Stimulated activated naive CD8-positive, alpha-beta T cell treated with anti-CD3 and anti-CD28 coated beads, Interleukin-15, Interleukin-2, amounts not matched to agents 100 ng/mL and 50 ng/mL, for 24 hours (primary cell): ENCODE data around the gene CCM2.
"Not testable (repeated sequence)": the region's sequence is repeated elsewhere in the genome, so short reads cannot be mapped to it uniquely, and the experiment has no call there.

Experiments used
- H3K27ac Mint-ChIP-seq: one replicate; pipeline ENCODE4 v1.8.0; 2021; ENCODE audit warnings: mild to moderate bottlenecking, mixed read lengths
- H3K27me3 Mint-ChIP-seq: one replicate; pipeline ENCODE4 v1.8.0; 2021; ENCODE audit warnings: mixed read lengths
- H3K36me3 Mint-ChIP-seq: one replicate; pipeline ENCODE4 v1.8.0; 2021; ENCODE audit warnings: low read depth, mixed read lengths
- H3K4me1 Mint-ChIP-seq: one replicate; pipeline ENCODE4 v1.8.0; 2021; ENCODE audit warnings: low read depth, mixed read lengths
- H3K4me3 Mint-ChIP-seq: one replicate; pipeline ENCODE4 v1.8.0; 2021; ENCODE audit warnings: mild to moderate bottlenecking, mixed read lengths
- H3K9me3 Mint-ChIP-seq: one replicate; pipeline ENCODE4 v1.8.0; 2021; ENCODE audit warnings: mixed read lengths

The CCM2 gene

GRCh38 chr7:45103958-45104843 is 104.2 kb downstream of the CCM2 start:
- H3K27me3 Mint-ChIP-seq: no peaks in the 10 kb centered on the region
- H3K4me3 Mint-ChIP-seq: no peak overlapping the region
- H3K36me3 Mint-ChIP-seq: peaks cover 69% of the 10 kb centered on the region
- peak overlapping the region; percentile 55 for H3K27ac Mint-ChIP-seq
- no peaks in the 10 kb centered on the region for H3K9me3 Mint-ChIP-seq
- H3K4me1 Mint-ChIP-seq: peaks cover 33% of the 10 kb centered on the region

- H3K4me1 Mint-ChIP-seq: peaks cover 39% of the 10 kb centered on the region
- H3K27me3 Mint-ChIP-seq: no peaks in the 10 kb centered on the region
- H3K9me3 Mint-ChIP-seq: no peaks in the 10 kb centered on the region
- H3K27ac Mint-ChIP-seq: peak overlapping the region; percentile 58
- no peak overlapping the region for H3K4me3 Mint-ChIP-seq
- peaks cover 67% of the 10 kb centered on the region for H3K36me3 Mint-ChIP-seq
Measured at GRCh38 chr7:45104844-45105587, 105.0 kb downstream of the CCM2 start.

- Mint-ChIP-seq H3K27ac (peak overlapping the region; percentile 58), H3K27me3 (no peaks in the 10 kb centered on the region), H3K9me3 (no peaks in the 10 kb centered on the region), H3K36me3 (peaks cover 68% of the 10 kb centered on the region), H3K4me3 (no peak overlapping the region), H3K4me1 (peaks cover 42% of the 10 kb centered on the region)
Measured at GRCh38 chr7:45105588-45106188, 105.7 kb downstream of the CCM2 start.

DNA sequence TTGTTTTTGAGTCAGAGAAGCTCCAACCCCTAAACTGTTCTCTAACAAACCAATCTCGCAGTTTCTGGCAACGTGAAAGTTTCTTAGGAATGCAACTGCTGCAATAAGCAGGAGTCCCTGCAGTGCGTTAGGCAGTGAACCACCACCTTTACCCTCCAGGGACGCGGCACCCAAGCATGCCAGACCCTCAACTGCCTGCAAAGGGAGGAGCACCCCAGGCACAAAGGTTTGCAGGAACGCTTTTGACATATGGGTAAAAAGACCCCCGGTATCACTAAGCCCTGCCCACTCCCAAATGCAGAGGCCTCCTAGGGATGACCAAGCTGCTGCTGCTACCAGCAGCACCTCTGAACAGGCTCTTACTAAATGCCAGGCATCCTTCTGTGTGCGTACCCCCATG is 106.8 kb downstream of the CCM2 start:
- no peak overlapping the region for H3K27ac Mint-ChIP-seq
- peaks cover 70% of the 10 kb centered on the region for H3K36me3 Mint-ChIP-seq
- H3K27me3 Mint-ChIP-seq: no peaks in the 10 kb centered on the region
- peak overlapping the region; percentile 81 for H3K4me3 Mint-ChIP-seq
- peaks cover 46% of the 10 kb centered on the region for H3K4me1 Mint-ChIP-seq
- no peaks in the 10 kb centered on the region for H3K9me3 Mint-ChIP-seq

DNA sequence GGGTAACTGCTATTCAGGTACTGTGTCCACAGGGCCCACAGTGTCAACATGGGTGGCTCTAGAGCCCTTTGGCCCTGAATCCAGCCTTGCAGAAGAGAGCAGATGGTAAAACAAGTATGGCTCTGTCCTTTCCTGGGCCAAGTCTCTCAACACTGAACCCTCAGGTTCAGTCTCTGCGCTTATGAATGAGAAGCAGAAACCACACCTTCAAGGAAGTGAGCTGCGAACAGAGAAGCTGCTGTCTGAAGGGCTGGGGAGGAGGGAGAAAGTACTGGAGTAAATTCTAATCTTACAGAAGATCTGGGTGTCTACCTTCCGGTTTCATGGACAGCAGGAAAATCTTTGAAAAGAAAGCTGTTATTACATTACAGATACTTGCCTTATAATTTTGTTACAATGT is 107.4 kb downstream of the CCM2 start:
- no peaks in the 10 kb centered on the region for H3K27me3 Mint-ChIP-seq
- H3K9me3 Mint-ChIP-seq: no peaks in the 10 kb centered on the region
- H3K4me1 Mint-ChIP-seq: peaks cover 51% of the 10 kb centered on the region
- peak overlapping the region; percentile 77 for H3K27ac Mint-ChIP-seq
- peaks cover 70% of the 10 kb centered on the region for H3K36me3 Mint-ChIP-seq
- H3K4me3 Mint-ChIP-seq: peak overlapping the region; percentile 81

DNA sequence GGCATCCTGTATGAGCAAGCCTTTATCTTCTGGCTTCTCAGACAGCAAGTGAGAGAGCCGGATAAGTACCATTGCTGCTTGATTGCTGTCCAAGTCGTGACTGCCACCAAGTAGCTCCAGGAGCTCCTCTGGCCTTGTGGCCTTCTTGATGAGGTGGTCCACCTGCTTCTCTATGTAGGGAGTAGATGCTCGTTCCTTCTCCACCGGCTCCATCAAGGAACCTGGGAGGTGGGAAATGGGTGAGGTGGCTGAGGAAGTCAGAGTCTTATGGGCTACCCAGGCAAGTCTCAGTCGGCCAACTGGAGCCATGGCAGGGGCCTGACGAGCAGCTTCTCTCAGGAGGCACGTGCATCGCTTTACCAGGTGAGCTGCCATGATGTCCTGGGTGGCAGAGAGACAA is 108.9 kb downstream of the CCM2 start:
- peak overlapping the region; percentile 81 for H3K4me3 Mint-ChIP-seq
- H3K27ac Mint-ChIP-seq: peak overlapping the region; percentile 84
- H3K27me3 Mint-ChIP-seq: no peaks in the 10 kb centered on the region
- H3K4me1 Mint-ChIP-seq: peaks cover 56% of the 10 kb centered on the region
- no peaks in the 10 kb centered on the region for H3K9me3 Mint-ChIP-seq
- peaks cover 63% of the 10 kb centered on the region for H3K36me3 Mint-ChIP-seq

GRCh38 chr7:45111298-45112223 is 111.6 kb downstream of the CCM2 start, which contains the start of gene TBRG4:
TBRG4 (minus strand) TSS chr7:45111697; CDS start chr7:45109237, 2,460 bp downstream.
- H3K36me3 Mint-ChIP-seq: peaks cover 43% of the 10 kb centered on the region
- H3K4me3 Mint-ChIP-seq: peak within 1 kb of the TSS; percentile 96
- H3K27ac Mint-ChIP-seq: peak within 1 kb of the TSS; percentile 98
- no peaks in the 10 kb centered on the region for H3K9me3 Mint-ChIP-seq
- no peaks in the 10 kb centered on the region for H3K27me3 Mint-ChIP-seq
- H3K4me1 Mint-ChIP-seq: peaks cover 46% of the 10 kb centered on the region

DNA sequence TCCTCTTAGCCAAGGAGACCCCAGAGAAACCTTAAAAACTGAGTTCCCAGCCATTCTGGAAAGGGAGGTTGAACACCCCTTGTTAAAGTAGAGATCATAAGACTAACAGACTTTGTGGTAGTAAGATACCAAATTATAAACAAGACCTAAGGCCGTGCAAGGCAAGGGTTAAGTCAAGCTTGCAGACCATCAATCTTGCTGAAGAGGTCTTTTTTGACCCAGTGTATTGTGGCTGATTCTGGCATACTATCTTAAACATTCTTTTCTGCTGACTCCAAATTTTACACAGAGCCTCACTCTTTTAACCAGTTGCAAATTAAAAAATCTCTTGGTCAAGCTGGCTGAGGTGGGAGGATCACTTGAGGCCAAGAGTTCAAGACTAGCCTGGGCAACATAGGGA is 112.6 kb downstream of the CCM2 start:
- Mint-ChIP-seq H3K9me3 (no peaks in the 10 kb centered on the region), H3K4me3 (peak overlapping the region; percentile 96), H3K27ac (peak overlapping the region; percentile 98), H3K36me3 (peaks cover 35% of the 10 kb centered on the region), H3K4me1 (peaks cover 38% of the 10 kb centered on the region), H3K27me3 (no peaks in the 10 kb centered on the region)

GRCh38 chr7:45114257-45114656 is 114.3 kb downstream of the CCM2 start:
- not testable (repeated sequence) for H3K4me3 Mint-ChIP-seq
- peaks cover 23% of the 10 kb centered on the region for H3K4me1 Mint-ChIP-seq

DNA sequence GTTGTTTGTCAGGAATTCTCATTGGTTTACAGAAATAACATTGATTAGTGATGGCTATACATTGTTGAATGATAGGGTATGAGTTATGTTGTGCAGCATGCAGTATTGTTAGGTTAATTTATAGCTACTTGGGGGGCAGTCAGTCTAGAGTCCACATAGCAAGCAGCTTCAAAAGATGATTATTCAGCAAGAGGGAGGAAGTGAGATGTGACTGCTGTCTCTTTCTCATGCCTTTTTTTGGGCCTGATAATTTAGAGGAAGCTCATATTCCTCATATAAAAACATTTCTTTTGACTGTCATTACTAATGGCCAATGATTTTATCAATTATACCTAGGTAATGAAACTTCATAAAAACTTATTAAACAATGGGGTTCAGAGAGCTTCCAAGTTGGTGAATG is 114.9 kb downstream of the CCM2 start:
- H3K27ac Mint-ChIP-seq: no peak overlapping the region
- no peaks in the 10 kb centered on the region for H3K9me3 Mint-ChIP-seq
- H3K36me3 Mint-ChIP-seq: peaks cover 16% of the 10 kb centered on the region
- no peak overlapping the region for H3K4me3 Mint-ChIP-seq
- no peaks in the 10 kb centered on the region for H3K27me3 Mint-ChIP-seq
- peaks cover 18% of the 10 kb centered on the region for H3K4me1 Mint-ChIP-seq

More at GRCh38 chr7:45114257-45114656, 114.3 kb downstream of the CCM2 start:
- H3K9me3 Mint-ChIP-seq, H3K27me3 Mint-ChIP-seq, H3K27ac Mint-ChIP-seq: not testable (repeated sequence)
- peaks cover 20% of the 10 kb centered on the region for H3K36me3 Mint-ChIP-seq

GRCh38 chr7:45116048-45116447 is 116.0 kb downstream of the CCM2 start:
- Mint-ChIP-seq H3K27ac (no peak overlapping the region), H3K27me3 (no peaks in the 10 kb centered on the region), H3K4me1 (peaks cover 14% of the 10 kb centered on the region), H3K36me3 (peaks cover 6% of the 10 kb centered on the region), H3K9me3 (no peaks in the 10 kb centered on the region), H3K4me3 (no peak overlapping the region)

DNA sequence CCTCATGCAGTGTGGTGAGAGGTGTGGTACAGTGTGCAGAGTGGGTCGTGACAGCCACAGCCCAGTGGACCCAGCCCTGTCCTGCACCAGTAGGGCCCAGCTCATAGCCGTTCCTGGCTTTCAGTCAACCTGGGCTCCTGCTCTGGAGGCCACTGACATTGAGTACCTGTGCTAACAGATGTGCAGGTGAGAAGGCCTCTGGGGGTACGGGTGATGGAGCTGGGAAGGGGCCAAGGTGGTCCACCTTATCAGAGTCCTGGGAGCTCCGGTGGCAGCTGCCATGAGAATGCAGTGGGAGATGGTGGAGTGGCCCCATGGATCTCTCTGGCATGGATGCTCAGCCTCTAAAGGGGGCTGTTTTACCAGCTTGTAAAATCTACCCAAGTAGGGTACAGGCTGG is 117.6 kb downstream of the CCM2 start:
- Mint-ChIP-seq H3K27ac (no peak overlapping the region), H3K4me1 (peaks cover 4% of the 10 kb centered on the region), H3K36me3 (no peaks in the 10 kb centered on the region), H3K9me3 (no peaks in the 10 kb centered on the region), H3K4me3 (no peak overlapping the region), H3K27me3 (no peaks in the 10 kb centered on the region)

- no peaks in the 10 kb centered on the region for H3K9me3 Mint-ChIP-seq
- no peak overlapping the region for H3K27ac Mint-ChIP-seq
- no peaks in the 10 kb centered on the region for H3K36me3 Mint-ChIP-seq
- no peaks in the 10 kb centered on the region for H3K27me3 Mint-ChIP-seq
- H3K4me3 Mint-ChIP-seq: no peak overlapping the region
- H3K4me1 Mint-ChIP-seq: peaks cover 8% of the 10 kb centered on the region
Measured at GRCh38 chr7:45118292-45118691, 118.3 kb downstream of the CCM2 start.

DNA sequence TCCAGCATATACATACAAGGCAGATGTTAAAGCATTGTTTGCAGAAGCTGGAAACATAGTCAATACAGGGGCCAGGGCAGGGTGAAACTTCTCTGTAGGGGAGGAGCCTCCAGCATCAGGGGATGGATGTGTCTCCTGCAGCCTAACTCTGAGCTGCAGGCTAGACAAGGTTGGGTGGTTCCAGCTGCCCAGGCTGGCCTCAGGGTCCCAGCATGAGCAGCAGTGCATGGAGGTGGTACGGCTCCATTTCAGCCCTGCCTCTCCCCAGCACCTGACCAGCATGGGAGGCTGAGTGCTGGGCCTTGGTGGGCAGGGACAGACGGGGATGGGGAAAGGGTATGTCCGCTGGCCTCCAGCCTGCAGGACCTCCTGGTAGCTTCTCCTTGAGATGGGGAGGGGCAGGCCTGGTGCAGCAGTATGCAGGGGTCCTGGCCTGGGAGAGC is 118.9 kb downstream of the CCM2 start:
- Mint-ChIP-seq H3K4me3 (no peak overlapping the region), H3K36me3 (no peaks in the 10 kb centered on the region), H3K27me3 (no peaks in the 10 kb centered on the region), H3K9me3 (no peaks in the 10 kb centered on the region), H3K4me1 (peaks cover 12% of the 10 kb centered on the region), H3K27ac (no peak overlapping the region)
